Suprapubic skin (tissue), 4 donors: ENCODE results near the gene SEC24D. TPM values are rescaled to one million over a fixed set of nuclear protein-coding genes. Genes with fewer than 3 reads are reported as not detected.

Source experiments
- DNase-seq, 2 donors: peaks; one replicate each; pipeline ENCODE4 v3.0.0-alpha.2; 2019; ENCODE audit warnings: low spot score in 2 of 2
- H3K27ac ChIP-seq: fragments of 200-600 bp; sonication (generic); one replicate; pipeline ENCODE4 v1.5.1; 2019
- H3K27me3 ChIP-seq: fragments of 200-600 bp; sonication (generic); one replicate; pipeline ENCODE4 v1.5.1; 2019
- H3K36me3 ChIP-seq: fragments of 200-600 bp; sonication (generic); one replicate; pipeline ENCODE4 v1.5.1; 2019
- H3K4me1 ChIP-seq: fragments of 200-600 bp; sonication (generic); one replicate; pipeline ENCODE4 v1.5.1; 2019
- H3K4me3 ChIP-seq: fragments of 200-600 bp; sonication (generic); one replicate; pipeline ENCODE4 v1.5.1; 2019; ENCODE audit warnings: mild to moderate bottlenecking
- H3K9me3 ChIP-seq: fragments of 200-600 bp; sonication (generic); one replicate; pipeline ENCODE4 v1.5.1; 2019
- CTCF ChIP-seq, 2 donors: fragments of 200-600 bp in 1 of 2; fragments of 450-650 bp in 1 of 2; sonication (generic) in 1 of 2; IDR thresholded peaks; one replicate each; pipeline ENCODE4 v1.5.1; 2016 to 2019; ENCODE audit warnings: antibody characterized with exemption in 2 of 2, mild to moderate bottlenecking in 1 of 2, moderate library complexity in 1 of 2
- EP300 ChIP-seq: sonication (generic); formaldehyde crosslinking; IDR thresholded peaks from one replicate; pipeline ENCODE4 v1.6.1; 2017; ENCODE audit warnings: antibody characterized with exemption
- POLR2A ChIP-seq, 2 donors: fragments of 450-650 bp; IDR thresholded peaks; one replicate each; pipeline ENCODE4 v1.6.1; 2017; ENCODE audit warnings: antibody characterized with exemption in 2 of 2, mild to moderate bottlenecking in 2 of 2, moderate library complexity in 2 of 2
- POLR2AphosphoS5 ChIP-seq, 3 donors: sonication (generic); formaldehyde crosslinking; IDR thresholded peaks; one replicate each; pipeline ENCODE4 v1.6.1; 2017; ENCODE audit warnings: antibody characterized with exemption in 3 of 3
- WGBS: methylation state at CpG from one replicate; pipeline ENCODE4 v1.1.5; 2018; 5-methylcytosine and 5-hydroxymethylcytosine counted together
- total RNA-seq, 4 donors: library from RNA; depleted of rRNA; stranded (reverse); fragments of >200 nt; gene quantifications; one replicate each; pipeline ENCODE4 v1.1.0, GENCODE V29; 2016

Gene SEC24D
- total RNA-seq, 4 donors from 2014 or later = 16.7 to 18.1 (median 18.0) TPM

- H3K4me1 ChIP-seq = peaks cover 31% of the 10 kb centered on the region
- H3K4me3 ChIP-seq = no peak overlapping the region
- TF ChIP-seq POLR2A (IDR thresholded peaks at IDR 0.05) (no peak), CTCF (IDR thresholded peaks at IDR 0.05) (no peak), POLR2AphosphoS5 (IDR thresholded peaks at IDR 0.05) (no peak), EP300 (no peak)
- H3K27me3 ChIP-seq = no peaks in the 10 kb centered on the region
- H3K36me3 ChIP-seq = peaks cover 2% of the 10 kb centered on the region
- 52% methylated on average over 3 of the region's 3 CpGs for WGBS
- H3K27ac ChIP-seq = peak overlapping the region; percentile 6
- DNase-seq = no peak
- no peaks in the 10 kb centered on the region for H3K9me3 ChIP-seq
These were observed 63.0 kb downstream of the SEC24D start for GRCh38 chr4:118772767-118773428.

- H3K9me3 ChIP-seq = no peaks in the 10 kb centered on the region
- 34% methylated on average over 7 of the region's 7 CpGs for WGBS
- no peaks in the 10 kb centered on the region for H3K27me3 ChIP-seq
- H3K4me1 ChIP-seq = peaks cover 31% of the 10 kb centered on the region
- H3K36me3 ChIP-seq = peaks cover 6% of the 10 kb centered on the region
- no peak overlapping the region for H3K4me3 ChIP-seq
- TF ChIP-seq POLR2A (IDR thresholded peaks at IDR 0.05) = no peak
- peak; percentile 5 to 37 for TF ChIP-seq CTCF (IDR thresholded peaks at IDR 0.05)
- H3K27ac ChIP-seq = peak overlapping the region; percentile 6
- no peak for DNase-seq
These were observed 63.7 kb downstream of the SEC24D start for GRCh38 chr4:118772081-118772766.

GRCh38 chr4:118770741-118771187, 65.2 kb downstream of the SEC24D start:
- TF ChIP-seq CTCF (IDR thresholded peaks at IDR 0.05) (no peak), POLR2AphosphoS5 (IDR thresholded peaks at IDR 0.05) (no peak)
- WGBS = 55% methylated on average over 2 of the region's 2 CpGs
- no peaks in the 10 kb centered on the region for H3K9me3 ChIP-seq
- H3K27ac ChIP-seq = no peak overlapping the region
- DNase-seq = no peak
- peaks cover 15% of the 10 kb centered on the region for H3K36me3 ChIP-seq
- H3K4me3 ChIP-seq = no peak overlapping the region
- no peaks in the 10 kb centered on the region for H3K27me3 ChIP-seq
- peaks cover 33% of the 10 kb centered on the region for H3K4me1 ChIP-seq

- Histone ChIP-seq H3K9me3 (no peaks in the 10 kb centered on the region), H3K4me3 (no peak overlapping the region), H3K36me3 (peaks cover 21% of the 10 kb centered on the region), H3K27me3 (no peaks in the 10 kb centered on the region), H3K4me1 (peaks cover 45% of the 10 kb centered on the region), H3K27ac (no peak overlapping the region)
- TF ChIP-seq POLR2AphosphoS5 (IDR thresholded peaks at IDR 0.05) = no peak
- no peak for TF ChIP-seq EP300
- no peak for TF ChIP-seq CTCF (IDR thresholded peaks at IDR 0.05)
- TF ChIP-seq POLR2A (IDR thresholded peaks at IDR 0.05) = no peak
- 61% methylated on average over 4 of the region's 4 CpGs for WGBS
- no peak for DNase-seq
These were observed 66.8 kb downstream of the SEC24D start for GRCh38 chr4:118769161-118769560.

GRCh38 chr4:118767109-118767508, 68.8 kb downstream of the SEC24D start:
- Histone ChIP-seq H3K36me3 (peaks cover 21% of the 10 kb centered on the region), H3K4me3 (no peak overlapping the region), H3K27ac (no peak overlapping the region), H3K4me1 (peaks cover 53% of the 10 kb centered on the region), H3K27me3 (no peaks in the 10 kb centered on the region), H3K9me3 (no peaks in the 10 kb centered on the region)
- no peak for DNase-seq
- TF ChIP-seq CTCF (IDR thresholded peaks at IDR 0.05) = no peak
- TF ChIP-seq POLR2A (IDR thresholded peaks at IDR 0.05) = no peak
- no peak for TF ChIP-seq POLR2AphosphoS5 (IDR thresholded peaks at IDR 0.05)
- TF ChIP-seq EP300 = no peak
- 95% methylated on average over 6 of the region's 6 CpGs for WGBS
